ENCODE results near the gene SHB. TPM values are rescaled to one million over a fixed set of nuclear protein-coding genes. Genes with fewer than 3 reads are reported as not detected.
A peak's percentile ranks its signal among the peaks of the same experiment; 100 is the strongest.

The SHB gene
- total and polyA plus RNA-seq, 2 of the 8 experiments (the other 6 are each of a cell fraction or from before 2014, with no cell fraction given): 4.1 to 12.6 TPM

GRCh38 chr9:38046661-38047300, 22.2 kb downstream of the SHB start:
- Histone ChIP-seq H3K79me2 (ENCODE audit: control insufficient read depth in 1 of 2, insufficient read depth in 2 of 2, low read length in 2 of 2) (peaks cover 0 to 29% of the 10 kb centered on the region in 2 experiments; a peak in 2 of 4 replicates), H3K23me2 (ENCODE audit: low read depth, low read length) (no peaks in the 10 kb centered on the region), H3K4me2 (ENCODE audit: insufficient read depth in 1 of 2, low read depth in 2 of 2, low read length in 2 of 2) (peak overlapping the region; percentile 52 to 67), H2AK5ac (ENCODE audit: low read depth, low read length) (peak overlapping the region; percentile 96), H3K18ac (ENCODE audit: extremely low read depth, low read length) (peak overlapping the region; percentile 95; the same call in 1 of the 2 replicates), H3K23ac (ENCODE audit: insufficient read length) (no peak overlapping the region), H3K4ac (replicated peaks; ENCODE audit: insufficient read length, low read depth, low read length) (no peak overlapping the region), H2BK12ac (ENCODE audit: low read depth, low read length) (peak overlapping the region; percentile 91), H2BK120ac (replicated peaks; ENCODE audit: low read depth, low read length) (peak overlapping the region; percentile 88), H2BK5ac (ENCODE audit: low read depth, low read length) (peak overlapping the region; percentile 93; the same call in 1 of the 2 replicates), H2BK20ac (ENCODE audit: low read length) (no peak overlapping the region; the same call in 1 of the 2 replicates), H3K14ac (ENCODE audit: insufficient read length) (no peak overlapping the region), H4K8ac (ENCODE audit: extremely low read depth, insufficient read depth, low read length) (no peak overlapping the region), H3K36me3 (ENCODE audit: control insufficient read depth in 2 of 4, insufficient read depth in 4 of 4, low read length in 3 of 4) (no peaks in the 10 kb centered on the region), H3K79me1 (ENCODE audit: low read depth, low read length) (peaks cover 9% of the 10 kb centered on the region), H3K4me1 (replicated peaks in 1 of 4; ENCODE audit: control insufficient read depth in 3 of 4, insufficient read depth in 4 of 4, low read length in 3 of 4) (peaks cover 12 to 30% (median 20%) of the 10 kb centered on the region in 4 experiments), H2BK15ac (ENCODE audit: low read length) (no peak overlapping the region), H3K9ac (replicated peaks in 1 of 4; ENCODE audit: extremely low read depth in 1 of 4, low read depth in 3 of 4, low read length in 3 of 4) (peak overlapping the region in 3 of 4 experiments; percentile 7 to 51 (median 21); a peak in 4 of 7 replicates), H4K5ac (ENCODE audit: insufficient read length, low read depth, low read length) (no peak overlapping the region), H3K27me3 (replicated peaks in 1 of 4; ENCODE audit: control insufficient read depth in 3 of 4, extremely low read depth in 1 of 4, insufficient read depth in 3 of 4, low read length in 3 of 4) (no peaks in the 10 kb centered on the region), H4K91ac (replicated peaks; ENCODE audit: insufficient read length, low read length) (peak overlapping the region; percentile 80), H3K9me3 (ENCODE audit: insufficient read depth in 2 of 2, low read depth in 1 of 2, low read length in 1 of 2) (no peaks in the 10 kb centered on the region), H3K27ac (ENCODE audit: low read depth, low read length) (peak overlapping the region; percentile 59; the same call in 1 of the 2 replicates), H3K4me3 (ENCODE audit: extremely low read depth in 1 of 4, insufficient read depth in 2 of 4, low read depth in 3 of 4, low read length in 4 of 4) (peak overlapping the region in 1 of 4 experiments; percentile 13; a peak in 1 of 8 replicates), H2AFZ (ENCODE audit: low read length) (no peak overlapping the region), H3K56ac (replicated peaks; ENCODE audit: insufficient read length, low read depth, low read length) (no peak overlapping the region), H4K20me1 (replicated peaks in 1 of 2; ENCODE audit: control insufficient read depth in 1 of 2, insufficient read depth in 2 of 2, low read length in 2 of 2) (no peaks in the 10 kb centered on the region)
- POLR2A ChIA-PET (ENCODE audit: partially characterized antibody): interaction anchor here (0.8 to 1.2 kb wide), 3 partner anchors 15 to 24 kb away, joined by 3 to 4 read pairs (median 4); no protein-coding TSS in a partner anchor
- FAIRE-seq: no peak
- CTCF ChIA-PET (ENCODE audit: partially characterized antibody): interaction anchor here (0.9 to 2.5 kb wide), 6 partner anchors 13 to 29 kb away, joined by 3 to 10 read pairs (median 6); no protein-coding TSS in a partner anchor
- 62% methylated on average over 8 of the region's 8 CpGs; no CpG with 5 or more reads in 1 of the 2 experiments for WGBS, 2 experiments (ENCODE audit: extremely low coverage in 1 of 2, insufficient coverage in 1 of 2, insufficient read length in 1 of 2, insufficient replicate concordance in 2 of 2, low coverage in 1 of 2, low lambda C conversion rate in 2 of 2, missing lambda C conversion rate in 1 of 2)
- DNase-seq (ENCODE audit: low read depth in 1 of 2, low spot score in 2 of 2): no peak
- TF ChIP-seq POLR2AphosphoS5 (IDR thresholded peaks at IDR 0.05; ENCODE audit: low read depth, low read length) (no peak), BCL11A (IDR thresholded peaks at IDR 0.05; ENCODE audit: low read depth in 2 of 2, low read length in 2 of 2) (no peak), NRF1 (IDR thresholded peaks at IDR 0.05; ENCODE audit: low read depth, low read length) (no peak), RXRA (IDR thresholded peaks at IDR 0.05; ENCODE audit: insufficient read depth, low read depth, low read length) (no peak), TBP (IDR thresholded peaks at IDR 0.05; ENCODE audit: low read depth, low read length) (no peak), HDAC2 (IDR thresholded peaks at IDR 0.05; ENCODE audit: borderline replicate concordance in 1 of 2, low read depth in 2 of 2, low read length in 2 of 2) (no peak), RNF2 (IDR thresholded peaks at IDR 0.05; ENCODE audit: borderline replicate concordance, low read depth, low read length, missing control alignments, poor library complexity, severe bottlenecking) (no peak), FOSL1 (IDR thresholded peaks at IDR 0.05; ENCODE audit: insufficient read depth, low read depth, low read length) (no peak), PHF8 (conservative IDR thresholded peaks at IDR 0.05; ENCODE audit: low read depth, low read length) (no peak), EP300 (IDR thresholded peaks at IDR 0.05; ENCODE audit: borderline replicate concordance in 1 of 2, low read depth in 2 of 2, low read length in 2 of 2) (no peak), KDM1A (IDR thresholded peaks at IDR 0.05; ENCODE audit: borderline replicate concordance, low read length) (no peak)
